SK-N-SH (cell line): Measurements from ENCODE around the gene MTMR12.

Experiments used
- CHD2 ChIP-seq: fragments of 150-350 bp; IDR thresholded peaks from 2 replicates; pipeline ENCODE4 v1.6.1; 2018; ENCODE audit warnings: low read length; ENCODE audit not compliant: partially characterized antibody
- EZH2phosphoT487 ChIP-seq: fragments of 200-600 bp; sonication (generic); IDR thresholded peaks from 2 replicates; pipeline ENCODE4 v1.6.1; 2017; ENCODE audit warnings: low read depth, mixed run types, mild to moderate bottlenecking, antibody characterized with exemption, moderate library complexity, borderline replicate concordance
- GABPA ChIP-seq: IDR thresholded peaks from 2 replicates; pipeline ENCODE4 v1.4.0; 2012; ENCODE audit warnings: low read depth, mild to moderate bottlenecking
- MXI1 ChIP-seq: IDR thresholded peaks from 2 replicates; pipeline ENCODE4 v1.6.1; 2012; ENCODE audit warnings: mild to moderate bottlenecking, low read depth, low read length, improper control_type of control experiment
- NRF1 ChIP-seq: IDR thresholded peaks from 2 replicates; pipeline ENCODE4 v1.6.1; 2012; ENCODE audit warnings: low read depth, mild to moderate bottlenecking, low read length
- POLR2AphosphoS5 ChIP-seq: IDR thresholded peaks from 2 replicates; pipeline ENCODE4 v1.6.1; 2012; ENCODE audit warnings: low read depth, low read length
- SIN3A ChIP-seq: IDR thresholded peaks from 2 replicates; pipeline ENCODE4 v1.6.1; 2012; ENCODE audit warnings: low read depth, mild to moderate bottlenecking, low read length, moderate library complexity, borderline replicate concordance
- TF ChIP-seq, protein P1 (sequence below): IDR thresholded peaks from 2 replicates; pipeline ENCODE4; 2012
- TF ChIP-seq, protein P2 (sequence below): fragments of 200-600 bp; sonication (generic); IDR thresholded peaks from 2 replicates; pipeline ENCODE4 v1.6.1; 2017; ENCODE audit warnings: antibody characterized with exemption, mild to moderate bottlenecking, moderate library complexity

DNA sequence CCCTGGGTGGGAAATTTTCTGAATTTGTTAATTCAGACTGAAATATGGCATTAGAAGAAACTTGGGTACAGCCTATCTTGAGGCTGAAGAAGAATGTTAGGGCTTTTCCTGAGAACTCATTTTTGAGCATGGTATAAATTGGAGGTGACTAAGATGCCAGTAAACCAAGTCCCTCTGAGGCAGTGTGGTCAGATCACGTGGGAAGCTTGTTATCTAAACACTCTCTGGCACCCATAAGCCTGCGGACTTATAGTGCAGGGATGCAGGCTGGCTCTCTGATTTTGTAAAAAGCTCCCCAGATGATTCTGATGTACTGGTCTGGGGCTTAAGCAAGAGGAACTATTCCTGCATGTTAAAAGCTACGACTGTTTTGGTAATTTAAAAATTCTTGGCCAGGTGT, 34.3 kb downstream of the MTMR12 start:
- TF ChIP-seq POLR2AphosphoS5: no peak
- TF ChIP-seq GABPA: no peak
- TF ChIP-seq, protein P1, sequence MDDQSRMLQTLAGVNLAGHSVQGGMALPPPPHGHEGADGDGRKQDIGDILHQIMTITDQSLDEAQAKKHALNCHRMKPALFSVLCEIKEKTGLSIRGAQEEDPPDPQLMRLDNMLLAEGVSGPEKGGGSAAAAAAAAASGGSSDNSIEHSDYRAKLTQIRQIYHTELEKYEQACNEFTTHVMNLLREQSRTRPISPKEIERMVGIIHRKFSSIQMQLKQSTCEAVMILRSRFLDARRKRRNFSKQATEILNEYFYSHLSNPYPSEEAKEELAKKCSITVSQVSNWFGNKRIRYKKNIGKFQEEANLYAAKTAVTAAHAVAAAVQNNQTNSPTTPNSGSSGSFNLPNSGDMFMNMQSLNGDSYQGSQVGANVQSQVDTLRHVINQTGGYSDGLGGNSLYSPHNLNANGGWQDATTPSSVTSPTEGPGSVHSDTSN: no peak
- TF ChIP-seq, protein P2, sequence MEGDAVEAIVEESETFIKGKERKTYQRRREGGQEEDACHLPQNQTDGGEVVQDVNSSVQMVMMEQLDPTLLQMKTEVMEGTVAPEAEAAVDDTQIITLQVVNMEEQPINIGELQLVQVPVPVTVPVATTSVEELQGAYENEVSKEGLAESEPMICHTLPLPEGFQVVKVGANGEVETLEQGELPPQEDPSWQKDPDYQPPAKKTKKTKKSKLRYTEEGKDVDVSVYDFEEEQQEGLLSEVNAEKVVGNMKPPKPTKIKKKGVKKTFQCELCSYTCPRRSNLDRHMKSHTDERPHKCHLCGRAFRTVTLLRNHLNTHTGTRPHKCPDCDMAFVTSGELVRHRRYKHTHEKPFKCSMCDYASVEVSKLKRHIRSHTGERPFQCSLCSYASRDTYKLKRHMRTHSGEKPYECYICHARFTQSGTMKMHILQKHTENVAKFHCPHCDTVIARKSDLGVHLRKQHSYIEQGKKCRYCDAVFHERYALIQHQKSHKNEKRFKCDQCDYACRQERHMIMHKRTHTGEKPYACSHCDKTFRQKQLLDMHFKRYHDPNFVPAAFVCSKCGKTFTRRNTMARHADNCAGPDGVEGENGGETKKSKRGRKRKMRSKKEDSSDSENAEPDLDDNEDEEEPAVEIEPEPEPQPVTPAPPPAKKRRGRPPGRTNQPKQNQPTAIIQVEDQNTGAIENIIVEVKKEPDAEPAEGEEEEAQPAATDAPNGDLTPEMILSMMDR: no peak
- TF ChIP-seq SIN3A: no peak
- no peak for TF ChIP-seq NRF1
- no peak for TF ChIP-seq EZH2phosphoT487
- TF ChIP-seq MXI1: no peak
- TF ChIP-seq CHD2: no peak
